Mucosa of stomach (tissue), 1 donor: Measurements from ENCODE around the gene CDO1.

Source experiments
- H3K27me3 ChIP-seq: one replicate; pipeline ENCODE4 v1.7.0; 2013; ENCODE audit warnings: mild to moderate bottlenecking, low read length; ENCODE audit not compliant: control insufficient read depth, insufficient read depth
- H3K36me3 ChIP-seq: one replicate; pipeline ENCODE4 v1.7.0; 2013; ENCODE audit warnings: low read length; ENCODE audit not compliant: control insufficient read depth, insufficient read depth
- H3K4me1 ChIP-seq: one replicate; pipeline ENCODE4 v1.7.0; 2013; ENCODE audit warnings: mild to moderate bottlenecking, low read length; ENCODE audit not compliant: control insufficient read depth, insufficient read depth
- H3K4me3 ChIP-seq: one replicate; pipeline ENCODE4 v1.7.0; 2013; ENCODE audit warnings: low read length
- H3K9ac ChIP-seq: one replicate; pipeline ENCODE4 v1.7.0; 2013; ENCODE audit warnings: mild to moderate bottlenecking, low read length, moderate library complexity
- H3K9me3 ChIP-seq: one replicate; pipeline ENCODE4 v1.7.0; 2013; ENCODE audit warnings: mild to moderate bottlenecking, low read length, moderate library complexity; ENCODE audit not compliant: control insufficient read depth
- donor health status: Pancreatic carcinoma.

Gene CDO1

GRCh38 chr5:115816226-115817081, at the start of gene CDO1:
TSS of gene CDO1 (minus strand) at chr5:115816659. CDS start at chr5:115816397, 262 bp downstream.
- Histone ChIP-seq H3K4me1 (peaks cover 11% of the 10 kb centered on the region), H3K4me3 (peak within 1 kb of the TSS; percentile 34), H3K9me3 (no peaks in the 10 kb centered on the region), H3K9ac (peak within 1 kb of the TSS; percentile 45), H3K27me3 (peaks cover 48% of the 10 kb centered on the region), H3K36me3 (no peaks in the 10 kb centered on the region)

- Histone ChIP-seq H3K4me3 (no peak overlapping the region), H3K27me3 (no peaks in the 10 kb centered on the region), H3K36me3 (no peaks in the 10 kb centered on the region), H3K9me3 (no peaks in the 10 kb centered on the region), H3K9ac (no peak overlapping the region), H3K4me1 (peaks cover 12% of the 10 kb centered on the region)
Measured at GRCh38 chr5:115859378-115859777, 42.9 kb upstream of the CDO1 start.

GRCh38 chr5:115858396-115858795, 41.9 kb upstream of the CDO1 start:
- no peaks in the 10 kb centered on the region for H3K9me3 ChIP-seq
- no peaks in the 10 kb centered on the region for H3K36me3 ChIP-seq
- H3K9ac ChIP-seq = no peak overlapping the region
- H3K4me1 ChIP-seq = peaks cover 12% of the 10 kb centered on the region
- no peaks in the 10 kb centered on the region for H3K27me3 ChIP-seq
- H3K4me3 ChIP-seq = no peak overlapping the region

- no peaks in the 10 kb centered on the region for H3K9me3 ChIP-seq
- peaks cover 12% of the 10 kb centered on the region for H3K4me1 ChIP-seq
- H3K36me3 ChIP-seq = no peaks in the 10 kb centered on the region
- no peak overlapping the region for H3K4me3 ChIP-seq
- no peaks in the 10 kb centered on the region for H3K27me3 ChIP-seq
- H3K9ac ChIP-seq = no peak overlapping the region
Measured at GRCh38 chr5:115857626-115858349, 41.3 kb upstream of the CDO1 start.

GRCh38 chr5:115857057-115857479, 40.6 kb upstream of the CDO1 start:
- H3K27me3 ChIP-seq = no peaks in the 10 kb centered on the region
- H3K4me1 ChIP-seq = peaks cover 12% of the 10 kb centered on the region
- H3K9me3 ChIP-seq = no peaks in the 10 kb centered on the region
- no peaks in the 10 kb centered on the region for H3K36me3 ChIP-seq
- no peak overlapping the region for H3K9ac ChIP-seq
- no peak overlapping the region for H3K4me3 ChIP-seq

GRCh38 chr5:115855959-115856358, 39.5 kb upstream of the CDO1 start:
- Histone ChIP-seq H3K9me3 (no peaks in the 10 kb centered on the region), H3K9ac (no peak overlapping the region), H3K27me3 (no peaks in the 10 kb centered on the region), H3K36me3 (no peaks in the 10 kb centered on the region), H3K4me1 (peaks cover 12% of the 10 kb centered on the region), H3K4me3 (no peak overlapping the region)

- H3K4me3 ChIP-seq = no peak overlapping the region
- H3K9ac ChIP-seq = no peak overlapping the region
- H3K27me3 ChIP-seq = no peaks in the 10 kb centered on the region
- no peaks in the 10 kb centered on the region for H3K9me3 ChIP-seq
- no peaks in the 10 kb centered on the region for H3K36me3 ChIP-seq
- peaks cover 12% of the 10 kb centered on the region for H3K4me1 ChIP-seq
Measured at GRCh38 chr5:115854139-115854538, 37.7 kb upstream of the CDO1 start.

GRCh38 chr5:115850744-115851416, 34.4 kb upstream of the CDO1 start:
- Histone ChIP-seq H3K4me1 (no peaks in the 10 kb centered on the region), H3K27me3 (no peaks in the 10 kb centered on the region), H3K36me3 (no peaks in the 10 kb centered on the region), H3K4me3 (no peak overlapping the region), H3K9ac (no peak overlapping the region), H3K9me3 (no peaks in the 10 kb centered on the region)

- Histone ChIP-seq H3K4me1 (peaks cover 5% of the 10 kb centered on the region), H3K4me3 (no peak overlapping the region), H3K36me3 (no peaks in the 10 kb centered on the region), H3K9ac (no peak overlapping the region), H3K27me3 (no peaks in the 10 kb centered on the region), H3K9me3 (no peaks in the 10 kb centered on the region)
Measured at GRCh38 chr5:115849258-115849798, 32.9 kb upstream of the CDO1 start.

GRCh38 chr5:115847290-115847689, 30.8 kb upstream of the CDO1 start:
- no peaks in the 10 kb centered on the region for H3K9me3 ChIP-seq
- H3K36me3 ChIP-seq = no peaks in the 10 kb centered on the region
- no peak overlapping the region for H3K9ac ChIP-seq
- no peaks in the 10 kb centered on the region for H3K27me3 ChIP-seq
- peaks cover 15% of the 10 kb centered on the region for H3K4me1 ChIP-seq
- H3K4me3 ChIP-seq = no peak overlapping the region

GRCh38 chr5:115844321-115844817, 27.9 kb upstream of the CDO1 start:
- H3K9ac ChIP-seq = no peak overlapping the region

More at GRCh38 chr5:115844321-115844817, 27.9 kb upstream of the CDO1 start:
- peaks cover 21% of the 10 kb centered on the region for H3K4me1 ChIP-seq
- H3K27me3 ChIP-seq = no peaks in the 10 kb centered on the region
- no peaks in the 10 kb centered on the region for H3K36me3 ChIP-seq
- H3K9me3 ChIP-seq = no peaks in the 10 kb centered on the region
- H3K4me3 ChIP-seq = no peak overlapping the region
